ENCODE measurements around the gene LARP4B. TPM values are rescaled to one million over a fixed set of nuclear protein-coding genes. Genes with fewer than 3 reads are reported as not detected.
A peak's percentile ranks its signal among the peaks of the same experiment; 100 is the strongest.

The LARP4B gene
- total and polyA plus RNA-seq, 8 donors: 11.8 to 269 (median 54.3) TPM

DNA sequence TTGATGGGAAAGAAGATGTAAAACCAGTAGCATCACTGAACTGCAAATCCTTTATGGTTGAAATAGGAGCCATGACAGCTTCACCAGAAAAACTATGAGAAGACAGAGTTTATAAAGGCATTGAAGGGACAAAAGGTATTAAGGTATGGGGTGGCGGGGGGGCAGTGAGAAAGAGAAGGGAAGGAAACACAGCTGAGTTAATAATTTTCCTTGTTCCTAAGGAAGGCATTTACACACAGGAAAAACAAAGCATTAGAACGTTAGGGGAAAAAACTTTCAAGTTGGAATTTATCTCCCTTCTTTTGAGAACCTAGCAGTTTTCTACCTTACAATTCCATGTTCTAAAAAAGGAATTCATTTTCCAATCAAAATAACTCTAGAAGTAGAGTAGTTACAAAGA, 4.4 kb downstream of the LARP4B start:
- WGBS, 5 donors: 36 to 49% (median 40%) methylated on average over 2 of the region's 2 CpGs
- Histone ChIP-seq H3K4me1 (peaks cover 27 to 85% (median 64%) of the 10 kb centered on the region in 4 donors), H3K36me3 (peaks cover 0 to 25% (median 8%) of the 10 kb centered on the region in 4 donors), H3K27me3 (no peaks in the 10 kb centered on the region), H3K9me3 (no peaks in the 10 kb centered on the region), H3K27ac (peak overlapping the region in 1 of 5 donors; percentile 0), H3K4me3 (no peak overlapping the region)
- TF ChIP-seq POLR2AphosphoS5 (IDR thresholded peaks at IDR 0.05): no peak
- TF ChIP-seq EP300 (IDR thresholded peaks at IDR 0.05): no peak
- TF ChIP-seq POLR2A (IDR thresholded peaks at IDR 0.05): no peak
- TF ChIP-seq, protein P1, sequence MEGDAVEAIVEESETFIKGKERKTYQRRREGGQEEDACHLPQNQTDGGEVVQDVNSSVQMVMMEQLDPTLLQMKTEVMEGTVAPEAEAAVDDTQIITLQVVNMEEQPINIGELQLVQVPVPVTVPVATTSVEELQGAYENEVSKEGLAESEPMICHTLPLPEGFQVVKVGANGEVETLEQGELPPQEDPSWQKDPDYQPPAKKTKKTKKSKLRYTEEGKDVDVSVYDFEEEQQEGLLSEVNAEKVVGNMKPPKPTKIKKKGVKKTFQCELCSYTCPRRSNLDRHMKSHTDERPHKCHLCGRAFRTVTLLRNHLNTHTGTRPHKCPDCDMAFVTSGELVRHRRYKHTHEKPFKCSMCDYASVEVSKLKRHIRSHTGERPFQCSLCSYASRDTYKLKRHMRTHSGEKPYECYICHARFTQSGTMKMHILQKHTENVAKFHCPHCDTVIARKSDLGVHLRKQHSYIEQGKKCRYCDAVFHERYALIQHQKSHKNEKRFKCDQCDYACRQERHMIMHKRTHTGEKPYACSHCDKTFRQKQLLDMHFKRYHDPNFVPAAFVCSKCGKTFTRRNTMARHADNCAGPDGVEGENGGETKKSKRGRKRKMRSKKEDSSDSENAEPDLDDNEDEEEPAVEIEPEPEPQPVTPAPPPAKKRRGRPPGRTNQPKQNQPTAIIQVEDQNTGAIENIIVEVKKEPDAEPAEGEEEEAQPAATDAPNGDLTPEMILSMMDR (IDR thresholded peaks at IDR 0.05): no peak
- no peak for DNase-seq
- intact Hi-C loops (cut with DNase I; ENCODE audit: low total_unique reads): loop anchor here (10.0 kb wide), 1 partner anchor 68 kb away; no protein-coding TSS in a partner anchor

DNA sequence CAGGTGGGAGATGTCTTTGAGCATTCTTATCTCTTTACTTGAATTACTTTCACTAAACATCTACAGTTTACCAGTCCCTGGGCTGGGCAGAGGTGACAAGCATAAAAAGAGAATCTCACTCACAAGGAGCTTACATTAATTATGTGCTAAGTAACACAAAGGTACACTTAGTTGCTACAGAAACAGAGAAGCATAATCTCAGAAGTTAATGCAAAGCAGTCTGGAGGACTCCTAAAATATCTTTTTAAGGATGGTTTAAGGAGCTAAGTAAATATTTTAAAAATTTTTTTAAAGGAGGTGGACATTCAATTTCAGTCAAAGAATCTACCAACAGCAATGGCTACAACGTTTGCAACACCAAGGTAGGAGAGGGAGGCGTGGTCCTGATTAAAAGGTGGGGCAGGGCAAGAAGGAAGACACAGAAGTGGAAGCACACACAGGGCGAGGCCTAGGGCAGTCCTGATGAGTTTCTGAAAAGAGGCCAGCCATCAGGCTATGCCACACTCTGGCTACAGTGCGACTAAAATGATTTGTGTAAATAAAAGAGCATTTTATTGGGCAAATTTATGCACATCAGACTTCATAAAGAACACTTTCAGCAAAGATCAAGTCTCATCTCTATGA, 5.3 kb downstream of the LARP4B start:
- H3K4me3 ChIP-seq: no peak overlapping the region
- no peaks in the 10 kb centered on the region for H3K9me3 ChIP-seq
- intact Hi-C loops (cut with DNase I; ENCODE audit: low total_unique reads): loop anchor here (10.0 kb wide), 1 partner anchor 69 kb away; no protein-coding TSS in a partner anchor
- peaks cover 0 to 28% (median 8%) of the 10 kb centered on the region in 4 donors for H3K36me3 ChIP-seq
- WGBS, 5 donors: 35 to 55% (median 47%) methylated on average over 4 of the region's 4 CpGs
- peaks cover 36 to 93% (median 72%) of the 10 kb centered on the region in 4 donors for H3K4me1 ChIP-seq
- TF ChIP-seq POLR2A (IDR thresholded peaks at IDR 0.05) (no peak), EP300 (IDR thresholded peaks at IDR 0.05) (no peak), POLR2AphosphoS5 (IDR thresholded peaks at IDR 0.05) (no peak)
- TF ChIP-seq, protein P1 (IDR thresholded peaks at IDR 0.05): no peak
- no peak for DNase-seq
- H3K27ac ChIP-seq: no peak overlapping the region
- H3K27me3 ChIP-seq: no peaks in the 10 kb centered on the region

DNA sequence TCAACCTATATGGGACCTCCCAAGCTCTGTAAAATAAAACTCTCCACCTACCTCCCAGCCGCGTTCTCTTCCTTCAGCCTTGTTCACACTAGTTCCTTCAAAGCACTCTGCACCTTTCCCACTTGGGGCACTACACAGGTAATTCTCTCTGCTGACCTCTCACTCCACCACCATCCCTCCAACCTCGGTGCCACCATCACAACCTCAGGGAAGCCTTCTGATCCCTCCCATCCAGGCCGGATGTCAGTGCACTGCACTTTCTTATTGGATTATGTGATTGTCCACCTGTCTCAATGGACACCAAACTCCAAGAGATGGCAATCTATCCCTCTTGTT, 7.0 kb downstream of the LARP4B start:
- intact Hi-C loops (cut with DNase I; ENCODE audit: low total_unique reads): loop anchor here (10.0 kb wide), 1 partner anchor 70 kb away; no protein-coding TSS in a partner anchor
- TF ChIP-seq EP300 (IDR thresholded peaks at IDR 0.05) (no peak), POLR2A (IDR thresholded peaks at IDR 0.05) (no peak), POLR2AphosphoS5 (IDR thresholded peaks at IDR 0.05) (no peak)
- TF ChIP-seq, protein P1 (IDR thresholded peaks at IDR 0.05): no peak
- Histone ChIP-seq H3K4me3 (no peak overlapping the region), H3K9me3 (no peaks in the 10 kb centered on the region), H3K36me3 (peaks cover 0 to 28% (median 8%) of the 10 kb centered on the region in 4 donors), H3K27me3 (no peaks in the 10 kb centered on the region), H3K27ac (no peak overlapping the region), H3K4me1 (peaks cover 35 to 100% (median 74%) of the 10 kb centered on the region in 4 donors)
- DNase-seq: no peak
- WGBS, 5 donors: 65 to 81% (median 76%) methylated on average over 4 of the region's 4 CpGs

DNA sequence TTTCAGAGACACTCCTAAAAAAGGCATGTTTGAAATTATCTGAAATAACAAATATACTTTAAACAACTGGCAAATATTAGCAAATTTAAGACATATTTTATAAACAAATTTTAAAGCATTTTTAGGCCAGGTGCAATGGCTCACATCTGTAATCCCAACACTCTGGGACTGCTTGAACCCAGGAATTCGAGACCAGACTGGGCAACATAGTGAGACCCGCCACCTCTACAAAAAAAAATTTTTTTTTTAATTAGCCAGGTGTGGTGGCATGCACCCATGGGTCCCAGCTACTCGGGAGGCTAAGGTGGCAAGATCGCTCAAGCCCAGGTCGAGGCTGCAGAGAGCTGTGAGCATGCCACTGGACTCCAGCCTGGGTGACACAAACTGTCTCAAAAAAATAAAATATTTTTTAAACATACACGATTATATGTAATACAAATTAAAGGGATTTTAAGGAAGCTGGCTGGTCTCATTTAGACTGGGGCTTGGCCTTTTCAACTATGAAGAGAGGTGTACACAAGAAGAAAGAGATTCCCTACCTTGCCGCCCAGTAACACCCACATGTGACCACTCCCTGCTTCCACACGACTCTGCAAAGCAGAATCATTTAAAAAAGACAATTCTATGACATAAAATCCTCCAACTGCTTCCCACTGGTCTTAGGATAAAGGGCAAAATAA, 7.5 kb downstream of the LARP4B start:
- H3K27me3 ChIP-seq: no peaks in the 10 kb centered on the region
- H3K4me1 ChIP-seq: peaks cover 30 to 100% (median 71%) of the 10 kb centered on the region in 4 donors
- peaks cover 0 to 28% (median 8%) of the 10 kb centered on the region in 4 donors for H3K36me3 ChIP-seq
- H3K27ac ChIP-seq: no peak overlapping the region
- no peak for DNase-seq
- intact Hi-C loops (cut with DNase I; ENCODE audit: low total_unique reads): loop anchor here (10.0 kb wide), 1 partner anchor 71 kb away; no protein-coding TSS in a partner anchor
- H3K9me3 ChIP-seq: no peaks in the 10 kb centered on the region
- no peak for TF ChIP-seq POLR2AphosphoS5 (IDR thresholded peaks at IDR 0.05)
- TF ChIP-seq, protein P1 (IDR thresholded peaks at IDR 0.05): no peak
- no peak for TF ChIP-seq EP300 (IDR thresholded peaks at IDR 0.05)
- TF ChIP-seq POLR2A (IDR thresholded peaks at IDR 0.05): no peak
- WGBS, 5 donors: 72 to 78% (median 77%) methylated on average over 8 of the region's 8 CpGs
- no peak overlapping the region for H3K4me3 ChIP-seq

All from stomach (tissue), 9 donors.